Measurements from ENCODE around the gene TEAD3.

The TEAD3 gene

DNA sequence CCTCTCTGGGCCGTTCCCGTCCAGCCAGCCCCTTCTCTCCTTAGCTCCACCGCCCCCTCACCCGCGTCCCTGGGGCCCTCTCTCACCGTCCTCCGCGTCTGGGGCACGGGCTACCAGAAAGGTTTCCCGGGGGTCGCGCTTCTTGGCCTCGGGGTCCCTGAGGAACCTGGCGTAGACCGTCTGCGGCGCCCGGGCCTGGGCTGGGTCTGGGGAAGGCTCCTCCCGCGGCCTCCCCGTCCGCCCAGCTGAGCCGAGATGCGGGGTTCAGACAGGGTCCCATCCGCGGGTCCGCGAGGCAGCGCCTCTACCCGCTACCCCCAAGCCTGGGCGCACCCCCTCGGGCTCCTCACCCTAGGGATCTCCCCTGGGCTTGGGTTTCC is 14.7 kb upstream of the TEAD3 start:
- no peak for DNase-seq (ENCODE audit: low spot score)
- Histone ChIP-seq H3K4me3 (peak overlapping the region; percentile 54), H3K27ac (no peak overlapping the region)
- TF ChIP-seq, protein P1, sequence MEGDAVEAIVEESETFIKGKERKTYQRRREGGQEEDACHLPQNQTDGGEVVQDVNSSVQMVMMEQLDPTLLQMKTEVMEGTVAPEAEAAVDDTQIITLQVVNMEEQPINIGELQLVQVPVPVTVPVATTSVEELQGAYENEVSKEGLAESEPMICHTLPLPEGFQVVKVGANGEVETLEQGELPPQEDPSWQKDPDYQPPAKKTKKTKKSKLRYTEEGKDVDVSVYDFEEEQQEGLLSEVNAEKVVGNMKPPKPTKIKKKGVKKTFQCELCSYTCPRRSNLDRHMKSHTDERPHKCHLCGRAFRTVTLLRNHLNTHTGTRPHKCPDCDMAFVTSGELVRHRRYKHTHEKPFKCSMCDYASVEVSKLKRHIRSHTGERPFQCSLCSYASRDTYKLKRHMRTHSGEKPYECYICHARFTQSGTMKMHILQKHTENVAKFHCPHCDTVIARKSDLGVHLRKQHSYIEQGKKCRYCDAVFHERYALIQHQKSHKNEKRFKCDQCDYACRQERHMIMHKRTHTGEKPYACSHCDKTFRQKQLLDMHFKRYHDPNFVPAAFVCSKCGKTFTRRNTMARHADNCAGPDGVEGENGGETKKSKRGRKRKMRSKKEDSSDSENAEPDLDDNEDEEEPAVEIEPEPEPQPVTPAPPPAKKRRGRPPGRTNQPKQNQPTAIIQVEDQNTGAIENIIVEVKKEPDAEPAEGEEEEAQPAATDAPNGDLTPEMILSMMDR (IDR thresholded peaks at IDR 0.05): no peak

DNA sequence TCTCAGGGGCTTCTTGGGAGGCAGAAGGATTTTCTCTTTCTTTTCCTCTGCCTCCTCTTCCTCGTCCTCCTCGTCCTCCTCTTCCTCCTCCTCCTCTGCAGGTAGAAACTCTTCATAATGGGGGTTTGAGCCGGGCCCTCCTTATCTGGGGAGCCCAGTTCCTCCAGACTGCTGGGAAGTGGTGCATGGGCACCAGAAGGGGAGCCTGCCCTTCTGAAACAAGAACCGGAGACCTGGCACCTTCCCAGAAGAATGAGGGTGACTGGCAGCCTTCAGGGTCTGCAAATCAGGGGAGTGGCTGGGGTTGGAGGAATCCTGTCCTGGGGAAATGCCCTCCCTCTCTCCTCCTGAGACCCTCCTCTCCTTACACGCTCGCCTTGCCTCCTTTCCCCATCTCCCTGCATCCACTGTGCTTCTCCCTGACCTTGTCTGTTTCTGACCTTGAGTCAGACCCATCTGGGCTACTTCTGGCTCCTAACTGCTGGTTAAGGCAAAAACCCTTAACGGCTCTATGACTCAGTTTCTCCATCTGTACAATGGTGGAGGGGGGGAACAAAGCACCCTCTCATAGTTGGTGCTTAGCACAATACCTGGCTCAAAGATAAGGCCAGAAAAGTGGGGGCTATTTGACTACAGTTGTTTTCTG is 14.2 kb upstream of the TEAD3 start:
- no peak for DNase-seq (ENCODE audit: low spot score)
- H3K4me3 ChIP-seq: no peak overlapping the region
- no peak overlapping the region for H3K27ac ChIP-seq
- TF ChIP-seq, protein P1 (IDR thresholded peaks at IDR 0.05): no peak

DNA sequence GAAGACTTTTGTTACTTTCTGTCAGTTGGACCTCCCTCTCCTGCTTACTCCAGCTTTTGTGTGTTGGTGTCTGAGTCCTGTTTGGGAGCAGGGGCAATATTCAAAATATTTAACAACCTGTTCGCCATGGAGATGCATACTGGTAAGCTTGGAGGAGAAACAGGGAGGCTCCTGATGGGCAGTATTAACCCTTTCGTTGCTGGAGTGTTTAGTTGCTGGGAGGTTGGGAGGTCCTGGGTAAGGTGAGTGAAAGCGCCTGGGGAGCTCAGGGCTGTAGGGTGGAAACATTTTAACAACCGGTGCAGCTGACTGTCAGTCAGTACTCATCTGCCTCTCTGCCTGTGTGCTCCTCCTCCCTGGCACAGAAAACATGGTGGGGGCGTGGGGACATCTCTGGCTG is 11.7 kb upstream of the TEAD3 start:
- Histone ChIP-seq H3K27ac (no peak overlapping the region), H3K4me3 (no peak overlapping the region)
- TF ChIP-seq, protein P1 (IDR thresholded peaks at IDR 0.05): no peak
- DNase-seq (ENCODE audit: low spot score): no peak

DNA sequence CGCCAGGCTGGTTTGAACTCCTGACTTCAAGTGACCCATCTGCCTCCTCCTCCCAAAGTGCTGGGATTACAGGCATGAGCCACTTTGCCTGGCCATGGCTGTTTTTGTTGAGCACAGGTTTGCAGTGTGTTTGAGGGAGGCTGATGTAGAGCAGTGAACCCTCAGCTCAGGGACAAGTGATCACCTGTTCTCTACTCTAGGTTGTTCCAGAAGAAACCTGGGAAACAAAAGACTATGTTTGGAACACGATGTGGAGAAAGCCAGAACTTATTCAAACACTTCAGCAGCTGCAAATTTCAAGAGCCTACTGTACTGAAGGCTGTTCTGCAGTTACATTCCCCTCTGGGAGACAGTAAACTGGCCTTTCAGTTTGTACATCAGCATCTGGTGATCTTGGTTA is 11.1 kb upstream of the TEAD3 start:
- Histone ChIP-seq H3K27ac (no peak overlapping the region), H3K4me3 (no peak overlapping the region)
- TF ChIP-seq, protein P1 (IDR thresholded peaks at IDR 0.05): no peak
- no peak for DNase-seq (ENCODE audit: low spot score)

DNA sequence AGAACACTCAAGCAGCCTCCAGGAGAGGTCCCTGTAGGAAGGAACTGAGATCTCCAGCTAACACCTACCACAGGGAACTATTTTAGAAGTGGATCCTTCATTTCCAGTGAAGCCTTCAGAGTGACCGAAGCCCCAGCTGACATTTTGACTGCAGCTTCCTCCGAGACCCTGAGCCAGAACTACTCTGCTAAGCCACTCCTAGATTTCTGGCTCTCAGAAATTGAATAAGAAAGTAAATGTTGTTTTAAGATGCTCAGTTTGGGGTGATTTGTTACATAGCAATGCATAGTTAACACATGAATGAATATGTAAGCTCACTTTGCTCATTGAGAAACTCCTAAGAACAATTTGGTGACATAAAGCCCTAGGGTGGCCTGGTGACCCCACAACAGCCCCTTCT is 10.3 kb upstream of the TEAD3 start:
- no peak overlapping the region for H3K27ac ChIP-seq
- TF ChIP-seq, protein P1 (IDR thresholded peaks at IDR 0.05): no peak
- H3K4me3 ChIP-seq: no peak overlapping the region
- DNase-seq (ENCODE audit: low spot score): no peak

DNA sequence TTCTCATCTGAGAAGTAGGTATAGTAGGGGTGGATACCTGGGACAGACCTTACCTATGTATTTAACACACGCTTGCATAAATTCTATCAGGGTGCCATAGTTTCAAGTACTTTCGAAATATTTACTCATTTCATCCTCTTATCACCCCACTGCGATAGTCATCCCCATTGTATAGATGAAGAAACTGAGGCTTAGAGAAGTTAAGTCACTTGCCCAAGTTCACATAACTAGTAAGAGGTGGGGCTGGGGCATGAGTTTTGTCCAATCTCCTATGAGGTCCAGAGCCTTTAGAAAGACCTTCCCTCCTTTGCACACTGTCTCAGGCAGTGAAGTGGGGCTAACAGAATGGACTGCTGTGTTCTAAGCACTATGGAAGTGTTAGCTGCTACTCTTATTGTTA is 9.7 kb upstream of the TEAD3 start:
- H3K27ac ChIP-seq: no peak overlapping the region
- no peak overlapping the region for H3K4me3 ChIP-seq
- TF ChIP-seq, protein P1 (IDR thresholded peaks at IDR 0.05): no peak
- DNase-seq (ENCODE audit: low spot score): no peak

DNA sequence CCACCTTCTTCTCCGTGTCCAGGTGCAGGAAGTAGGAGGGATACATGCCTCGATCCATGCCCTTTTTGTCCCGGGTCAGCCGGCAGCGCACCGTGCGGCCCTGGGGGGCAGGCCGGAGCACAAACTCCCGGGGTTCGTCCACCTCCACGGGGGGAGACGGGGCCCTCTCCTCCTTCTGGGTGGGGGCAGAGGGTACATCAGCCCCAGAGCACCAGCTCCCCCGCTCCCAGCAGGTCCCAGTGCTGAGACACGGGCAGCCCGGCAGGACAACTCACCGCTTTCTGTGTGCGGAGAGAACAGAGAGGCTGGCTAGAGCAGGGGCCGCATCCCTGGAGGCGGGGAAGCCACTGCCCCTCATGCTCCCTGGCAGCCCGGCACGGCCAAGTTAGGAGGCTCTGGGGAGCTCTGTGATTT is 9.1 kb upstream of the TEAD3 start:
- DNase-seq (ENCODE audit: low spot score): no peak
- H3K4me3 ChIP-seq: no peak overlapping the region
- TF ChIP-seq, protein P1 (IDR thresholded peaks at IDR 0.05): no peak
- H3K27ac ChIP-seq: no peak overlapping the region
